Epithelial cell of esophagus (primary cell): Measurements from ENCODE around the gene EVI5L.

Experiments
- DNase-seq: peaks from one replicate; pipeline ENCODE4 v3.0.0; 2010; ENCODE audit warnings: low read depth
- H3K4me3 ChIP-seq: 2 replicates; pipeline ENCODE4 v1.5.1; 2011; ENCODE audit warnings: mild to moderate bottlenecking, low read length, control low read depth
- TF ChIP-seq, protein P1 (sequence below): IDR thresholded peaks from 2 replicates; pipeline ENCODE4 v1.5.1; 2011; ENCODE audit warnings: low read depth, mild to moderate bottlenecking, low read length, control low read depth, inconsistent platforms; ENCODE audit not compliant: insufficient read depth; ENCODE audit errors: missing control alignments

EVI5L gene

GRCh38 chr19:7910321-7911161 lies 80.5 kb downstream of the EVI5L start:
- DNase-seq, result no peak
- TF ChIP-seq, protein P1, sequence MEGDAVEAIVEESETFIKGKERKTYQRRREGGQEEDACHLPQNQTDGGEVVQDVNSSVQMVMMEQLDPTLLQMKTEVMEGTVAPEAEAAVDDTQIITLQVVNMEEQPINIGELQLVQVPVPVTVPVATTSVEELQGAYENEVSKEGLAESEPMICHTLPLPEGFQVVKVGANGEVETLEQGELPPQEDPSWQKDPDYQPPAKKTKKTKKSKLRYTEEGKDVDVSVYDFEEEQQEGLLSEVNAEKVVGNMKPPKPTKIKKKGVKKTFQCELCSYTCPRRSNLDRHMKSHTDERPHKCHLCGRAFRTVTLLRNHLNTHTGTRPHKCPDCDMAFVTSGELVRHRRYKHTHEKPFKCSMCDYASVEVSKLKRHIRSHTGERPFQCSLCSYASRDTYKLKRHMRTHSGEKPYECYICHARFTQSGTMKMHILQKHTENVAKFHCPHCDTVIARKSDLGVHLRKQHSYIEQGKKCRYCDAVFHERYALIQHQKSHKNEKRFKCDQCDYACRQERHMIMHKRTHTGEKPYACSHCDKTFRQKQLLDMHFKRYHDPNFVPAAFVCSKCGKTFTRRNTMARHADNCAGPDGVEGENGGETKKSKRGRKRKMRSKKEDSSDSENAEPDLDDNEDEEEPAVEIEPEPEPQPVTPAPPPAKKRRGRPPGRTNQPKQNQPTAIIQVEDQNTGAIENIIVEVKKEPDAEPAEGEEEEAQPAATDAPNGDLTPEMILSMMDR, result no peak
- H3K4me3 ChIP-seq, result no peak overlapping the region

GRCh38 chr19:7911508-7912143 lies 81.6 kb downstream of the EVI5L start:
- no peak overlapping the region for H3K4me3 ChIP-seq
- no peak for DNase-seq

GRCh38 chr19:7912144-7912696 lies 82.2 kb downstream of the EVI5L start:
- H3K4me3 ChIP-seq, result no peak overlapping the region
- TF ChIP-seq, protein P1, result no peak
- no peak for DNase-seq

More at GRCh38 chr19:7911508-7912143, 81.6 kb downstream of the EVI5L start:
- TF ChIP-seq, protein P1, result no peak

- H3K4me3 ChIP-seq, result no peak overlapping the region
- TF ChIP-seq, protein P1, result no peak
Observed at GRCh38 chr19:7912697-7913564, 82.9 kb downstream of the EVI5L start.

DNA sequence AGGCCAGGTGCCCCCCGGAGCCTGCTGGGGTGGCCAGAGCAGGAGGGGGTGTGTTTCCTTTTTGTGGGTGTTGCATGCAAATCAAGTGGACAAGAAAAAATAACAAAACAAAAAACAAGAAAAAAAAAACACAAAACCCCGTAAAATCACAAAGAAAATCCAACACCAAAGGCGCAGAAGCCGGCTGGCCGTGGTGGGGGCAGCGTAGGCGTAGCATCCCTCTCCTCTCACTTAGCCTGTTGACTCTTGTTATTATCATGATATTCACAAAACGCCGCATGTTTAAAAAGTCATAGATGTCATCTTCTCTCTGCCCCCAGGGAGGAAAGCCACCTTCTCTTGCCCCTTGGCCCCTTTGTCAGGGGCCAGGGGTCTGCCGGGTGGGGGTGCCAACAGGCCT lies 83.6 kb downstream of the EVI5L start:
- H3K4me3 ChIP-seq, result no peak overlapping the region
- no peak for DNase-seq
- TF ChIP-seq, protein P1, result no peak

More at GRCh38 chr19:7912697-7913564, 82.9 kb downstream of the EVI5L start:
- DNase-seq, result no peak

GRCh38 chr19:7914099-7914498 lies 84.1 kb downstream of the EVI5L start:
- DNase-seq, result no peak
- TF ChIP-seq, protein P1, result no peak
- no peak overlapping the region for H3K4me3 ChIP-seq
